Measurements from ENCODE around the gene HSPBP1.

The HSPBP1 gene

GRCh38 chr19:55304279-55304978 lies 24.5 kb upstream of the HSPBP1 start:
- no peak for DNase-seq

GRCh38 chr19:55303477-55303876 lies 23.6 kb upstream of the HSPBP1 start:
- DNase-seq, result no peak

- DNase-seq, result no peak
These were observed 22.4 kb upstream of the HSPBP1 start for GRCh38 chr19:55302318-55302703.

GRCh38 chr19:55301459-55302317 lies 21.8 kb upstream of the HSPBP1 start:
- no peak for DNase-seq

- no peak for DNase-seq
These were observed 21.1 kb upstream of the HSPBP1 start for GRCh38 chr19:55300886-55301458.

GRCh38 chr19:55299991-55300390 lies 20.1 kb upstream of the HSPBP1 start:
- DNase-seq, result no peak

- no peak for DNase-seq
These were observed 17.4 kb upstream of the HSPBP1 start for GRCh38 chr19:55297267-55297666.

- DNase-seq, result peak; percentile 46
These were observed 9.3 kb upstream of the HSPBP1 start for GRCh38 chr19:55289117-55289796.

GRCh38 chr19:55287361-55288079 lies 7.6 kb upstream of the HSPBP1 start:
- DNase-seq, result no peak

- DNase-seq, result no peak
These were observed 5.5 kb upstream of the HSPBP1 start for GRCh38 chr19:55285229-55285890.

- no peak for DNase-seq
These were observed 4.6 kb upstream of the HSPBP1 start for GRCh38 chr19:55284405-55285058.

- no peak for DNase-seq
These were observed 3.9 kb upstream of the HSPBP1 start, which contains the start of gene BRSK1 for GRCh38 chr19:55283548-55284377. Gene BRSK1, plus strand, starts transcription at chr19:55283997. Its CDS starts 446 bp downstream, at chr19:55284443.

GRCh38 chr19:55279340-55279739 lies 570 bp downstream of the HSPBP1 start:
- no peak for DNase-seq

- no peak for DNase-seq
These were observed 1.3 kb downstream of the HSPBP1 start for GRCh38 chr19:55278391-55279135.

- no peak for DNase-seq
These were observed 2.4 kb downstream of the HSPBP1 start for GRCh38 chr19:55277494-55277893.

- no peak for DNase-seq
These were observed 3.0 kb downstream of the HSPBP1 start for GRCh38 chr19:55276720-55277430.

GRCh38 chr19:55275851-55276719 lies 3.8 kb downstream of the HSPBP1 start:
- DNase-seq, result no peak

Measured in DMS 273 treated with DMSO at 0.1 percent for 48 hours (cell line).